ENCODE measurements around the gene RUNX2.

DNA sequence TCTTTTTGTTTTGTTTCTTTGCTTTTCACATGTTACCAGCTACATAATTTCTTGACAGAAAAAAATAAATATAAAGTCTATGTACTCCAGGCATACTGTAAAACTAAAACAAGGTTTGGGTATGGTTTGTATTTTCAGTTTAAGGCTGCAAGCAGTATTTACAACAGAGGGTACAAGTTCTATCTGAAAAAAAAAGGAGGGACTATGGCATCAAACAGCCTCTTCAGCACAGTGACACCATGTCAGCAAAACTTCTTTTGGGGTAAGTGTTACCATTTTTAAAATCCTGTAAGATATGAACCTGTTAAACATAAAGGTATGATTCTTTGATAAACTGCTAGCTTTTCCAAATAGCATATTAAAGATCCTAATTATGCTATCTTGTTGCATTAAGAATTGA lies 393 bp downstream of the RUNX2 start:
- TF ChIP-seq, protein P1, sequence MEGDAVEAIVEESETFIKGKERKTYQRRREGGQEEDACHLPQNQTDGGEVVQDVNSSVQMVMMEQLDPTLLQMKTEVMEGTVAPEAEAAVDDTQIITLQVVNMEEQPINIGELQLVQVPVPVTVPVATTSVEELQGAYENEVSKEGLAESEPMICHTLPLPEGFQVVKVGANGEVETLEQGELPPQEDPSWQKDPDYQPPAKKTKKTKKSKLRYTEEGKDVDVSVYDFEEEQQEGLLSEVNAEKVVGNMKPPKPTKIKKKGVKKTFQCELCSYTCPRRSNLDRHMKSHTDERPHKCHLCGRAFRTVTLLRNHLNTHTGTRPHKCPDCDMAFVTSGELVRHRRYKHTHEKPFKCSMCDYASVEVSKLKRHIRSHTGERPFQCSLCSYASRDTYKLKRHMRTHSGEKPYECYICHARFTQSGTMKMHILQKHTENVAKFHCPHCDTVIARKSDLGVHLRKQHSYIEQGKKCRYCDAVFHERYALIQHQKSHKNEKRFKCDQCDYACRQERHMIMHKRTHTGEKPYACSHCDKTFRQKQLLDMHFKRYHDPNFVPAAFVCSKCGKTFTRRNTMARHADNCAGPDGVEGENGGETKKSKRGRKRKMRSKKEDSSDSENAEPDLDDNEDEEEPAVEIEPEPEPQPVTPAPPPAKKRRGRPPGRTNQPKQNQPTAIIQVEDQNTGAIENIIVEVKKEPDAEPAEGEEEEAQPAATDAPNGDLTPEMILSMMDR (conservative IDR thresholded peaks at IDR 0.05), result no peak
- no peak for TF ChIP-seq ZFX (IDR thresholded peaks at IDR 0.05)

Data from C4-2B (cell line).